Measurements from ENCODE around the gene TAPT1.

GRCh38 chr4:16257611-16258010 lies 31.3 kb upstream of the TAPT1 start:
- TF ChIP-seq CTCF (IDR thresholded peaks at IDR 0.05; ENCODE audit: extremely low read depth in 1 of 2, insufficient read depth in 1 of 2, low read depth in 1 of 2, low read length in 2 of 2): no peak
- TF ChIP-seq POLR2AphosphoS5 (IDR thresholded peaks at IDR 0.05; ENCODE audit: insufficient read depth, low read depth, low read length): no peak
- TF ChIP-seq POLR2A (IDR thresholded peaks at IDR 0.05; ENCODE audit: low read depth, low read length): no peak
- no peak for TF ChIP-seq EZH2 (IDR thresholded peaks at IDR 0.05; ENCODE audit: borderline replicate concordance, low read depth, low read length, severe bottlenecking)
- TF ChIP-seq JUN (IDR thresholded peaks at IDR 0.05; ENCODE audit: borderline replicate concordance, insufficient read depth, insufficient read length, low read depth): no peak
- TF ChIP-seq MAX (IDR thresholded peaks at IDR 0.05; ENCODE audit: insufficient read depth, insufficient read length): no peak
- no peak for TF ChIP-seq MYC (IDR thresholded peaks at IDR 0.05; ENCODE audit: low read depth, low read length)
